Measurements from ENCODE around the gene SLC43A1. TPM values are rescaled to one million over a fixed set of nuclear protein-coding genes. Genes with fewer than 3 reads are reported as not detected.

SLC43A1 gene
- total RNA-seq, 1 experiment from 2014 or later, result 11.8 TPM

GRCh38 chr11:57530596-57531507, 15.3 kb upstream of the SLC43A1 start, which contains the start of gene TIMM10:
Gene TIMM10, minus strand, starts transcription at chr11:57530754. Its CDS starts 565 bp downstream, at chr11:57530189.
- POLR2A ChIA-PET, result interaction anchor here (0.6 kb wide), 1 partner anchor 70 kb away, joined by 3 read pairs; the partner anchor contains the start of gene RTN4RL2

More at GRCh38 chr11:57530596-57531507, 15.3 kb upstream of the SLC43A1 start, which contains the start of gene TIMM10:
- Histone ChIP-seq H3K4me1 (ENCODE audit: control insufficient read depth in 1 of 2, insufficient read depth in 2 of 2, low read length in 2 of 2) (peaks cover 16 to 17% of the 10 kb centered on the region in 2 experiments), H3K36me3 (ENCODE audit: control insufficient read depth in 1 of 2, insufficient read depth in 2 of 2, low read length in 2 of 2) (peaks cover 2 to 7% of the 10 kb centered on the region in 2 experiments; a peak in 1 of 4 replicates), H3K9me2 (ENCODE audit: insufficient read depth) (no peaks in the 10 kb centered on the region), H2AFZ (ENCODE audit: low read depth, low read length, poor library complexity, severe bottlenecking) (peak within 1 kb of the TSS; percentile 75), H4K20me1 (ENCODE audit: insufficient read depth) (no peaks in the 10 kb centered on the region), H3K79me2 (ENCODE audit: insufficient read depth, low read length) (peaks cover 26% of the 10 kb centered on the region), H3K9me3 (ENCODE audit: control insufficient read depth in 1 of 2, insufficient read depth in 1 of 2, low read depth in 1 of 2, low read length in 2 of 2) (no peaks in the 10 kb centered on the region), H3K4me3 (replicated peaks in 1 of 2; ENCODE audit: low read depth in 1 of 2, low read length in 2 of 2) (peak within 1 kb of the TSS; percentile 64 to 84), H3K9ac (ENCODE audit: low read length) (peak within 1 kb of the TSS; percentile 83), H3K4me2 (ENCODE audit: low read length) (peak within 1 kb of the TSS; percentile 93), H3K27me3 (ENCODE audit: insufficient read depth, low read length) (no peaks in the 10 kb centered on the region), H3K27ac (ENCODE audit: low read depth, low read length) (peak within 1 kb of the TSS; percentile 61)
- intact Hi-C loops (cut with micrococcal nuclease), result loop anchor here (1.0 kb wide), 2 partner anchors 113 to 181 kb away; partner anchors contain the start of genes MED19 and TMX2
- CTCF ChIA-PET, result interaction anchor here (1.3 to 2.1 kb wide), 2 partner anchors 39 to 114 kb away, joined by 4 to 6 read pairs; no protein-coding TSS in a partner anchor
- RAD21 ChIA-PET (ENCODE audit: low non-redundant PET in 1 of 2, low total read pairs in 2 of 2, uncharacterized antibody in 2 of 2, unreplicated experiment in 2 of 2), result interaction anchor here in 1 of 2 experiments (1.2 kb wide), 1 partner anchor 37 kb away, joined by 3 read pairs; no protein-coding TSS in a partner anchor
- TSS peak; percentile 77 for BruUV-seq (replicated peaks)
- peak; percentile 95 for ATAC-seq
- DNase-seq (ENCODE audit: low read depth, low spot score), result peak; percentile 99
- TF ChIP-seq ZBTB33 (IDR thresholded peaks at IDR 0.05; ENCODE audit: extremely low read depth, insufficient replicate concordance, low read length), result peak; percentile 57
- no peak for TF ChIP-seq EZH2 (IDR thresholded peaks at IDR 0.05)
- no peak for TF ChIP-seq ZNF274 (IDR thresholded peaks at IDR 0.05; ENCODE audit: low read depth, low read length)
- TF ChIP-seq YY1 (IDR thresholded peaks at IDR 0.05; ENCODE audit: extremely low read depth, insufficient replicate concordance, low read depth, low read length), result peak; percentile 35
- TF ChIP-seq POLR2A (IDR thresholded peaks at IDR 0.05; ENCODE audit: borderline replicate concordance, extremely low read depth, insufficient read depth, insufficient read length), result peak; percentile 75
- TF ChIP-seq SP1 (IDR thresholded peaks at IDR 0.05; ENCODE audit: low read depth), result peak; percentile 78
- TF ChIP-seq CBX3 (IDR thresholded peaks at IDR 0.05; ENCODE audit: low read depth), result peak; percentile 90; the same call in 1 of the 2 replicates
- peak; percentile 92 for TF ChIP-seq ELF1 (IDR thresholded peaks at IDR 0.05; ENCODE audit: borderline replicate concordance, low read depth)
- peak; percentile 63; the same call in 1 of the 2 replicates for TF ChIP-seq SRF (IDR thresholded peaks at IDR 0.05; ENCODE audit: low read depth)
- no peak for TF ChIP-seq CEBPB (IDR thresholded peaks at IDR 0.05; ENCODE audit: low read depth)
- TF ChIP-seq ZFX (IDR thresholded peaks at IDR 0.05), result peak; percentile 50; the same call in 1 of the 2 replicates
- TF ChIP-seq TCF7L2 (IDR thresholded peaks at IDR 0.05; ENCODE audit: borderline replicate concordance, extremely low read depth, insufficient read depth, insufficient read length), result peak; percentile 83
- no peak for TF ChIP-seq JUND (IDR thresholded peaks at IDR 0.05)
- peak; percentile 95 for TF ChIP-seq SIN3A (IDR thresholded peaks at IDR 0.05; ENCODE audit: low read depth)
- peak; percentile 90 for TF ChIP-seq POLR2AphosphoS5 (IDR thresholded peaks at IDR 0.05; ENCODE audit: low read depth, low read length)
- TF ChIP-seq EGR1 (IDR thresholded peaks at IDR 0.05; ENCODE audit: low read depth), result peak; percentile 63
- peak; percentile 97 for TF ChIP-seq MAX (IDR thresholded peaks at IDR 0.05)
- peak; percentile 33; the same call in 1 of the 2 replicates for TF ChIP-seq FOSL1 (IDR thresholded peaks at IDR 0.05; ENCODE audit: low read depth)
- peak; percentile 16; the same call in 1 of the 2 replicates for TF ChIP-seq RAD21 (IDR thresholded peaks at IDR 0.05; ENCODE audit: low read depth)
